HCT116 (cell line): ENCODE results near the gene PPP1R1A. TPM values are rescaled to one million over a fixed set of nuclear protein-coding genes. Genes with fewer than 3 reads are reported as not detected.

Source experiments
- ATAC-seq: fragments of 200-7000 bp; cut with Tn5 transposase; 2 replicates; pipeline ENCODE4 v1.9.1; 2020; ENCODE audit warnings: mild to moderate bottlenecking, moderate library complexity
- BruUV-seq: library from RNA; stranded (reverse); fragments of 400-500 nt; replicated peaks from 2 replicates; lab custom pipeline; 2021; lab: Mats Ljungman, UMichigan
- CTCF ChIA-PET: fragments of 300-600 bp; sonication (Branson Sonifier 250); formaldehyde crosslinking; loops from one replicate; lab custom pipeline; 2021; ENCODE audit warnings: antibody characterized with exemption; lab: Charles Lee
- POLR2A ChIA-PET: fragments of 300-600, 350-600 bp; sonication (Branson Sonifier 250); formaldehyde crosslinking; loops from one replicate; lab custom pipeline; 2021; ENCODE audit warnings: antibody characterized with exemption; lab: Charles Lee
- RAD21 ChIA-PET, 2 experiments: fragments of 300-600 bp; sonication (Branson Sonifier 250); formaldehyde crosslinking; loops; one replicate each; lab custom pipeline; 2023; ENCODE audit warnings: low total read pairs in 2 of 2; ENCODE audit not compliant: uncharacterized antibody in 2 of 2, unreplicated experiment in 2 of 2, low non-redundant PET in 1 of 2; lab: Charles Lee
- DNase-seq: peaks from one replicate; pipeline ENCODE4 v3.0.0-alpha.2; 2010; ENCODE audit warnings: low read depth, low spot score
- H2AFZ ChIP-seq: fragments of 200-600 bp; shearing (Covaris generic), sonication (generic); 2 replicates; pipeline ENCODE4 v1.6.1; 2017; ENCODE audit warnings: low read depth, mixed run types, mixed read lengths, antibody characterized with exemption, low read length; ENCODE audit not compliant: poor library complexity, severe bottlenecking
- H3K27ac ChIP-seq: 2 replicates; pipeline ENCODE4 v1.5.1; 2012; ENCODE audit warnings: low read depth, low read length
- H3K27me3 ChIP-seq: fragments of 200-600 bp; sonication (generic); 2 replicates; pipeline ENCODE4 v1.6.1; 2016; ENCODE audit warnings: mixed run types, low read length, mixed read lengths; ENCODE audit not compliant: insufficient read depth
- H3K36me3 ChIP-seq, 2 experiments: fragments of 200-500 bp in 1 of 2; fragments of 200-600 bp in 1 of 2; sonication (Bioruptor generic) in 1 of 2; sonication (generic) in 1 of 2; 2 replicates each; pipeline versions ENCODE4 v1.5.1 to v1.6.1; 2014 to 2016; ENCODE audit warnings: low read length in 2 of 2, inconsistent platforms in 1 of 2, mixed read lengths in 1 of 2, mixed run types in 1 of 2; ENCODE audit not compliant: insufficient read depth in 2 of 2, control insufficient read depth in 1 of 2
- H3K4me1 ChIP-seq, 2 experiments: fragments of 200-600 bp in 1 of 2; sonication (generic) in 1 of 2; 2 replicates each; pipeline versions ENCODE4 v1.5.1 to v1.6.1; 2012 to 2017; ENCODE audit warnings: low read length in 2 of 2, inconsistent platforms in 1 of 2, mild to moderate bottlenecking in 1 of 2, mixed read lengths in 1 of 2, mixed run types in 1 of 2, moderate library complexity in 1 of 2; ENCODE audit not compliant: insufficient read depth in 2 of 2, control insufficient read depth in 1 of 2
- H3K4me2 ChIP-seq: fragments of 200-600 bp; sonication (generic); 2 replicates; pipeline ENCODE4 v1.6.1; 2017; ENCODE audit warnings: mixed run types, low read length, mixed read lengths
- H3K4me3 ChIP-seq, 2 experiments: fragments of 200-600 bp in 1 of 2; sonication (generic) in 1 of 2; replicated peaks in 1 of 2; 2 replicates each; pipeline ENCODE4 v1.5.1; 2011 to 2016; ENCODE audit warnings: low read length in 2 of 2, control low read depth in 1 of 2, low read depth in 1 of 2, mild to moderate bottlenecking in 1 of 2, mixed read lengths in 1 of 2, mixed run types in 1 of 2
- H3K79me2 ChIP-seq: fragments of 200-600 bp; sonication (generic); 2 replicates; pipeline ENCODE4 v1.6.1; 2017; ENCODE audit warnings: mild to moderate bottlenecking, mixed run types, low read length, moderate library complexity, mixed read lengths; ENCODE audit not compliant: insufficient read depth
- H3K9ac ChIP-seq: fragments of 200-600 bp; sonication (generic); 2 replicates; pipeline ENCODE4 v1.6.1; 2016; ENCODE audit warnings: low read length, mixed read lengths
- H3K9me2 ChIP-seq: fragments of 200-600 bp; sonication (generic), shearing (Covaris generic); 2 replicates; pipeline ENCODE4 v1.6.1; 2017; ENCODE audit warnings: mixed run types, mild to moderate bottlenecking, moderate library complexity; ENCODE audit not compliant: insufficient read depth
- H3K9me3 ChIP-seq, 2 experiments: fragments of 200-500 bp in 1 of 2; fragments of 200-600 bp in 1 of 2; sonication (Bioruptor generic) in 1 of 2; sonication (generic) in 1 of 2; 2 replicates each; pipeline ENCODE4 v1.6.1; 2014 to 2017; ENCODE audit warnings: low read length in 2 of 2, mixed read lengths in 2 of 2, inconsistent platforms in 1 of 2, low read depth in 1 of 2, mild to moderate bottlenecking in 1 of 2, mixed run types in 1 of 2, moderate library complexity in 1 of 2; ENCODE audit not compliant: control insufficient read depth in 1 of 2, insufficient read depth in 1 of 2
- H4K20me1 ChIP-seq: fragments of 200-600 bp; sonication (generic), shearing (Covaris generic); 2 replicates; pipeline ENCODE4 v1.6.1; 2017; ENCODE audit warnings: mixed run types, mild to moderate bottlenecking, moderate library complexity; ENCODE audit not compliant: insufficient read depth
- CBX3 ChIP-seq: IDR thresholded peaks from 2 replicates; pipeline ENCODE4 v1.6.1; 2012; ENCODE audit warnings: low read depth
- CEBPB ChIP-seq: IDR thresholded peaks from 2 replicates; pipeline ENCODE4 v1.6.1; 2012; ENCODE audit warnings: low read depth
- EGR1 ChIP-seq: IDR thresholded peaks from 2 replicates; pipeline ENCODE4 v1.6.1; 2012; ENCODE audit warnings: low read depth
- EZH2 ChIP-seq: fragments of 200-600 bp; sonication (generic); IDR thresholded peaks from 2 replicates; pipeline ENCODE4 v1.6.1; 2017; ENCODE audit warnings: antibody characterized with exemption, mixed run types
- SRF ChIP-seq: IDR thresholded peaks from 2 replicates; pipeline ENCODE4 v1.6.1; 2012; ENCODE audit warnings: low read depth
- intact Hi-C: fragments of 100-400 bp; cut with micrococcal nuclease; formaldehyde crosslinking; loops from 2 replicates; pipeline ENCODE4 v1.10.0; 2022
- total RNA-seq: library from RNA; stranded (reverse); gene quantifications from one replicate; pipeline ENCODE4 v1.2.1, GENCODE V29; 2021; ENCODE audit not compliant: unreplicated experiment
- TF ChIP-seq, protein P1 (sequence below): IDR thresholded peaks from 2 replicates; pipeline ENCODE4 v1.6.1; 2012
- TF ChIP-seq, protein P2 (sequence below): IDR thresholded peaks from 2 replicates; pipeline ENCODE4 v1.6.1; 2012
- TF ChIP-seq, protein P3 (sequence below), 3 experiments: fragments of 200-600 bp in 1 of 3; sonication (generic) in 1 of 3; IDR thresholded peaks in 2 of 3; conservative IDR thresholded peaks in 1 of 3; 2 replicates each; pipeline ENCODE4 v1.5.1; 2012 to 2017; ENCODE audit warnings: low read depth in 2 of 3, low read length in 2 of 3, antibody characterized with exemption in 1 of 3, borderline replicate concordance in 1 of 3, control low read depth in 1 of 3, mild to moderate bottlenecking in 1 of 3, mixed read lengths in 1 of 3, mixed run types in 1 of 3, moderate library complexity in 1 of 3; ENCODE audit not compliant: insufficient read depth in 1 of 3

Gene PPP1R1A
- total RNA-seq, 1 experiment from 2014 or later, result 0.61 TPM

DNA sequence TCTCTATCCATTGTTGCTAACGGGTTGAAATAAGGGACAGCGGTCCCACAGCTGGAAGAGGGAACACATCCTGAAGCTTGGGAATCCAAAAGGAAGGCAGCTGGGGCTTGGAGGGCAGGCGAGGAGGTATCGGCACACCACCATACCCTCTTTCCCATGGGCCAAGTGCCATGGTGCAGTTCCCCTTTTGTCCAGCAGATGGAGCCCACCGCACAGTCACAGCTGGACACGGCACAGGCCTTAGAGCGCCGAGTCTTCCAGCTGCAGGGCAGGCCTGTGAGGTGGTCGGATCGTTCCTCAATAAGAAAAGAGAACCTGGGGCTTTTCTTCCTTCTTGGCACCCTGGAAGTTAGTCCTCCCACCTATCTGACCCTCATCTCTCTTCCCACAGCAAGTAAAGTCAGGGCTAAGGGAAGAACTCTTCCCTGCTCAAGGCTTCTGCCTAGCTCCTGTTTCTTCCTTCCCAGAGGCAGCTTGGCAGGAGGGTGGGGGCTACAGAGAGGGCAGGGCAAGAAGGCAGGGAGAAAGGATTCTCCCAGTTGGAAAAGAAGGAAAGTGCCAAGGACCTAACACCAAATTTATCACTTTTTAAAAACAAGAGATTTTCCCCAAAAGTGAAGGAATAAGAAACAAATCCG, 8.6 kb downstream of the PPP1R1A start (continued):
- TF ChIP-seq CBX3, result peak; percentile 66; the same call in 1 of the 2 replicates
- TF ChIP-seq, protein P1, sequence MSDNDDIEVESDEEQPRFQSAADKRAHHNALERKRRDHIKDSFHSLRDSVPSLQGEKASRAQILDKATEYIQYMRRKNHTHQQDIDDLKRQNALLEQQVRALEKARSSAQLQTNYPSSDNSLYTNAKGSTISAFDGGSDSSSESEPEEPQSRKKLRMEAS, result no peak
- no peak for TF ChIP-seq EZH2

DNA sequence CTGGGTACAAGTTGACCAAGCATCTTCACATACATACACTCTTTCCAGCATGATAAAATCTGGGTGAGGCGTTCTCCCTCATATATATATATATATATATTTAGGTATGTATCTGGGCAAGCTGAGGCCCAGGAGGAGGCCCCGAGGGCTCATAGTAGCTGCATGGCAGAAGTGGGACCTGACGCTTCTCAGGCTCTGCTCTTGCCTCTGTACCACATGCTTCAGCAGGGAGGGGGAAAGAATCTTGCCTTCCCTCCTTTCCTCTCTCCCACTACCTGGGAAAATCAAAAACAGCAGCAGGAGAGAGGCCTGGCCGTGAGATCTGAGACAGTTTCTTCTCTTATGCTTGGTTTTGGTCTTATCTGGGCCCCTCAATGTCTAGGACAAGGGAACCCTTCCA, 9.2 kb downstream of the PPP1R1A start:
- Histone ChIP-seq H4K20me1 (no peaks in the 10 kb centered on the region), H3K4me2 (peak overlapping the region; percentile 51), H3K27me3 (peaks cover 14% of the 10 kb centered on the region; the same call in 1 of the 2 replicates), H3K4me3 (no peak overlapping the region), H3K9me2 (no peaks in the 10 kb centered on the region), H3K9me3 (no peaks in the 10 kb centered on the region), H3K4me1 (peaks cover 0 to 10% of the 10 kb centered on the region in 2 experiments; a peak in 2 of 4 replicates), H3K9ac (no peak overlapping the region), H3K79me2 (no peaks in the 10 kb centered on the region), H3K36me3 (no peaks in the 10 kb centered on the region), H3K27ac (no peak overlapping the region), H2AFZ (peak overlapping the region; percentile 76)
- POLR2A ChIA-PET, result interaction anchor here (1.0 kb wide), 1 partner anchor 22 kb away, joined by 4 read pairs; no protein-coding TSS in a partner anchor
- intact Hi-C loops, result no loop called here
- ATAC-seq (peak; percentile 25), DNase-seq (no peak)
- TF ChIP-seq CEBPB, result no peak
- TF ChIP-seq EGR1, result no peak
- TF ChIP-seq SRF, result no peak
- CTCF ChIA-PET, result interaction anchor here (0.8 to 2.0 kb wide), 17 partner anchors 8 to 493 kb away, joined by 3 to 18 read pairs (median 7); partner anchors contain the start of gene DCD
- RAD21 ChIA-PET, result no interaction called here
- no TSS peak for BruUV-seq

DNA sequence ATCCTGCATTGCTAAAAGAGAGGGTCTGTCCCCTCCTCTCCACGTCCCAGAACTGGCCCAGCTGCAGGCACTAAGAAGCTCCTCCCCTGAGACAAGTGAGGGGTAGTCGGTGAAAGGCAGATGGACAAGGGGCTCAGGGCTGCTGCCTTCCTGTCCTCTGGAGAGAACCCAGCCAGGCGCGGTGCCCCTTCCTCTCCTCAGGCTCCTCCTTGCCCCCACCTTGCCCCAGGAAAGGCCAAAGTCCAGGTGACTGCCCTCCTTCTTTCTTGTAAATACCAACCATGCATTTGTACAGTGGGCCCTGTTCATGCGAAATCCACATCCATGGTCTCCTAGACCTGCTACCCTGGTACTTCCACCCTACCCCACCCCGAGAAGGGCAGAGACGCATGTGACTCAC, 9.7 kb downstream of the PPP1R1A start:
- no peaks in the 10 kb centered on the region for H3K9me2 ChIP-seq
- no peaks in the 10 kb centered on the region for H4K20me1 ChIP-seq
- peaks cover 0 to 10% of the 10 kb centered on the region in 2 experiments; a peak in 2 of 4 replicates for H3K4me1 ChIP-seq
- no peak overlapping the region for H3K4me2 ChIP-seq
- no peak overlapping the region for H3K4me3 ChIP-seq
- no peak for DNase-seq
- ChIA-PET RAD21 (no interaction called here), CTCF (no interaction called here), POLR2A (no interaction called here)
- H3K36me3 ChIP-seq, result no peaks in the 10 kb centered on the region
- H3K9ac ChIP-seq, result no peak overlapping the region
- no peaks in the 10 kb centered on the region for H3K79me2 ChIP-seq
- no peak overlapping the region for H3K27ac ChIP-seq
- intact Hi-C loops, result no loop called here
- BruUV-seq, result no TSS peak
- ATAC-seq, result no peak
- no peaks in the 10 kb centered on the region for H3K9me3 ChIP-seq
- TF ChIP-seq CEBPB, result no peak
- TF ChIP-seq, protein P2, sequence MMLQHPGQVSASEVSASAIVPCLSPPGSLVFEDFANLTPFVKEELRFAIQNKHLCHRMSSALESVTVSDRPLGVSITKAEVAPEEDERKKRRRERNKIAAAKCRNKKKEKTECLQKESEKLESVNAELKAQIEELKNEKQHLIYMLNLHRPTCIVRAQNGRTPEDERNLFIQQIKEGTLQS, result no peak
- TF ChIP-seq, protein P3, sequence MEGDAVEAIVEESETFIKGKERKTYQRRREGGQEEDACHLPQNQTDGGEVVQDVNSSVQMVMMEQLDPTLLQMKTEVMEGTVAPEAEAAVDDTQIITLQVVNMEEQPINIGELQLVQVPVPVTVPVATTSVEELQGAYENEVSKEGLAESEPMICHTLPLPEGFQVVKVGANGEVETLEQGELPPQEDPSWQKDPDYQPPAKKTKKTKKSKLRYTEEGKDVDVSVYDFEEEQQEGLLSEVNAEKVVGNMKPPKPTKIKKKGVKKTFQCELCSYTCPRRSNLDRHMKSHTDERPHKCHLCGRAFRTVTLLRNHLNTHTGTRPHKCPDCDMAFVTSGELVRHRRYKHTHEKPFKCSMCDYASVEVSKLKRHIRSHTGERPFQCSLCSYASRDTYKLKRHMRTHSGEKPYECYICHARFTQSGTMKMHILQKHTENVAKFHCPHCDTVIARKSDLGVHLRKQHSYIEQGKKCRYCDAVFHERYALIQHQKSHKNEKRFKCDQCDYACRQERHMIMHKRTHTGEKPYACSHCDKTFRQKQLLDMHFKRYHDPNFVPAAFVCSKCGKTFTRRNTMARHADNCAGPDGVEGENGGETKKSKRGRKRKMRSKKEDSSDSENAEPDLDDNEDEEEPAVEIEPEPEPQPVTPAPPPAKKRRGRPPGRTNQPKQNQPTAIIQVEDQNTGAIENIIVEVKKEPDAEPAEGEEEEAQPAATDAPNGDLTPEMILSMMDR (IDR thresholded peaks at IDR 0.05 in 2 of 3, conservative IDR thresholded peaks at IDR 0.05 in 1 of 3; ENCODE audit: borderline replicate concordance in 1 of 3, insufficient read depth in 1 of 3, low read depth in 2 of 3, low read length in 2 of 3), result no peak
- H2AFZ ChIP-seq, result no peak overlapping the region
- H3K27me3 ChIP-seq, result peaks cover 10% of the 10 kb centered on the region; the same call in 1 of the 2 replicates
